PC-3 (cell line): Measurements from ENCODE around the gene A3GALT2.

Source experiments
- CTCF ChIP-seq: fragments of 300-600 bp; sonication (generic); conservative IDR thresholded peaks from 2 replicates; pipeline ENCODE4 v1.5.1; 2017; ENCODE audit warnings: antibody characterized with exemption, low read depth, mild to moderate bottlenecking, low read length
- EZH2 ChIP-seq: fragments of 300-600 bp; sonication (generic); IDR thresholded peaks from one replicate; pipeline ENCODE4 v1.6.1; 2017; ENCODE audit warnings: antibody characterized with exemption, mild to moderate bottlenecking, low read length; ENCODE audit not compliant: unreplicated experiment
- EZH2phosphoT487 ChIP-seq: fragments of 300-600 bp; sonication (generic); IDR thresholded peaks from 2 replicates; pipeline ENCODE4 v1.6.1; 2018; ENCODE audit warnings: mild to moderate bottlenecking, antibody characterized with exemption, low read length, borderline replicate concordance

- TF ChIP-seq EZH2phosphoT487 (no peak), CTCF (no peak), EZH2 (no peak)
Measured at GRCh38 chr1:33347650-33347992, 26.7 kb upstream of the A3GALT2 start.
